KBM-7 (cell line): ENCODE results near the gene WNK1.

ENCODE experiments used
- DNase-seq: peaks from one replicate; pipeline ENCODE4 v3.0.0-alpha.2; 2015
- in situ Hi-C: fragments of 300-500 bp; cut with MboI; formaldehyde crosslinking; loops from 2 replicates; pipeline ENCODE4 v1.14.3; 2020; ENCODE audit warnings: low sequenced_read_pairs, low pct_unique_long_range_greater_than_20kb, mixed read lengths

Gene WNK1

GRCh38 chr12:896031-896430 lies 143.7 kb downstream of the WNK1 start:
- no peak for DNase-seq
- in situ Hi-C loops, result no loop called here

- no peak for DNase-seq
- in situ Hi-C loops, result no loop called here
Measured at GRCh38 chr12:897386-897785, 145.0 kb downstream of the WNK1 start.

GRCh38 chr12:902581-902980 lies 150.2 kb downstream of the WNK1 start:
- no peak for DNase-seq

GRCh38 chr12:903055-903454 lies 150.7 kb downstream of the WNK1 start:
- in situ Hi-C loops, result no loop called here
- DNase-seq, result no peak

More at GRCh38 chr12:902581-902980, 150.2 kb downstream of the WNK1 start:
- in situ Hi-C loops, result no loop called here

- in situ Hi-C loops, result no loop called here
- DNase-seq, result peak; percentile 76
Measured at GRCh38 chr12:904010-904414, 151.6 kb downstream of the WNK1 start.

GRCh38 chr12:905261-906031 lies 153.1 kb downstream of the WNK1 start:
- in situ Hi-C loops, result no loop called here
- peak; percentile 72 for DNase-seq

- in situ Hi-C loops, result no loop called here
- DNase-seq, result peak; percentile 73
Measured at GRCh38 chr12:906062-906585, 153.7 kb downstream of the WNK1 start.

GRCh38 chr12:907413-908185 lies 155.2 kb downstream of the WNK1 start:
- no peak for DNase-seq
- in situ Hi-C loops, result no loop called here

GRCh38 chr12:909861-910260 lies 157.5 kb downstream of the WNK1 start:
- in situ Hi-C loops, result no loop called here
- no peak for DNase-seq

- in situ Hi-C loops, result no loop called here
- no peak for DNase-seq
Measured at GRCh38 chr12:910416-910815, 158.0 kb downstream of the WNK1 start.

- peak; percentile 59 for DNase-seq
- in situ Hi-C loops, result no loop called here
Measured at GRCh38 chr12:911191-911826, 158.9 kb downstream of the WNK1 start.

- no peak for DNase-seq
- in situ Hi-C loops, result no loop called here
Measured at GRCh38 chr12:912466-913235, 160.3 kb downstream of the WNK1 start.

- peak; percentile 48 for DNase-seq
- in situ Hi-C loops, result no loop called here
Measured at GRCh38 chr12:913919-914698, 161.7 kb downstream of the WNK1 start.

- DNase-seq, result peak; percentile 67
- in situ Hi-C loops, result no loop called here
Measured at GRCh38 chr12:915090-915489, 162.7 kb downstream of the WNK1 start.

GRCh38 chr12:916240-916639 lies 163.9 kb downstream of the WNK1 start:
- in situ Hi-C loops, result no loop called here
- peak; percentile 91 for DNase-seq

- DNase-seq, result no peak
- in situ Hi-C loops, result no loop called here
Measured at GRCh38 chr12:916712-917445, 164.5 kb downstream of the WNK1 start.

- no peak for DNase-seq
- in situ Hi-C loops, result no loop called here
Measured at GRCh38 chr12:920676-921075, 168.3 kb downstream of the WNK1 start.

GRCh38 chr12:922285-922684 lies 169.9 kb downstream of the WNK1 start:
- DNase-seq, result no peak
- in situ Hi-C loops, result no loop called here
